Lung (tissue), 12 donors: Measurements from ENCODE around the gene SPATA4. TPM values are rescaled to one million over a fixed set of nuclear protein-coding genes. Genes with fewer than 3 reads are reported as not detected.

Source experiments
- ATAC-seq: fragments of 200-7000 bp; cut with Tn5 transposase; one replicate; pipeline ENCODE4 v1.9.1; 2020; ENCODE audit warnings: moderate number of reproducible peaks; ENCODE audit not compliant: insufficient read depth, low FRiP score
- DNase-seq, 3 donors: peaks; one replicate each; pipeline ENCODE4 v3.0.0-alpha.2; 2013 to 2017
- H3K27ac ChIP-seq, 2 donors: one replicate each; pipeline ENCODE4 v1.5.1; 2013; ENCODE audit warnings: mild to moderate bottlenecking in 2 of 2, moderate library complexity in 2 of 2, control low read depth in 1 of 2, inconsistent platforms in 1 of 2, low read depth in 1 of 2, low read length in 1 of 2
- H3K27me3 ChIP-seq, 3 donors: one replicate each; pipeline ENCODE4 v1.5.1; 2013; ENCODE audit warnings: low read length in 2 of 3; ENCODE audit not compliant: control insufficient read depth in 3 of 3, insufficient read depth in 3 of 3
- H3K36me3 ChIP-seq, 4 donors: one replicate each; pipeline ENCODE4 v1.5.1; 2013; ENCODE audit warnings: low read length in 4 of 4, mild to moderate bottlenecking in 1 of 4, moderate library complexity in 1 of 4; ENCODE audit not compliant: control insufficient read depth in 4 of 4, insufficient read depth in 4 of 4
- H3K4me1 ChIP-seq, 5 donors: one replicate each; pipeline ENCODE4 v1.5.1; 2013; ENCODE audit warnings: low read length in 5 of 5, mild to moderate bottlenecking in 2 of 5, moderate library complexity in 1 of 5; ENCODE audit not compliant: control insufficient read depth in 5 of 5, insufficient read depth in 5 of 5
- H3K4me3 ChIP-seq: one replicate; pipeline ENCODE4 v1.5.1; 2013; ENCODE audit warnings: mild to moderate bottlenecking, control low read depth, moderate library complexity
- H3K9ac ChIP-seq, 2 donors: one replicate each; pipeline ENCODE4 v1.5.1; 2013; ENCODE audit warnings: low read length in 2 of 2, control low read depth in 1 of 2; ENCODE audit not compliant: insufficient read depth in 1 of 2
- H3K9me3 ChIP-seq, 4 donors: one replicate each; pipeline ENCODE4 v1.5.1; 2013; ENCODE audit warnings: low read length in 3 of 4, mild to moderate bottlenecking in 1 of 4, moderate library complexity in 1 of 4; ENCODE audit not compliant: control insufficient read depth in 4 of 4, insufficient read depth in 3 of 4
- CTCF ChIP-seq: IDR thresholded peaks from 2 replicates; pipeline ENCODE4 v1.5.1; 2012; ENCODE audit warnings: mild to moderate bottlenecking; ENCODE audit errors: control extremely low read depth, extremely low read depth
- WGBS, 2 donors: extraction: QIAGEN DNeasy Blood & Tissue Kit; methylation state at CpG; one replicate each; pipeline ENCODE4 v1.1.7; 2013; 5-methylcytosine and 5-hydroxymethylcytosine counted together
- polyA plus RNA-seq, 2 donors: library from polyadenylated mRNA; stranded (reverse); fragments of 200-250 nt; gene quantifications; one replicate each; pipeline ENCODE4 v1.2.1, GENCODE V29; 2013
- total RNA-seq, 2 donors: library from RNA; depleted of rRNA in 1 of 2; stranded (reverse); fragments of >200 nt in 1 of 2; gene quantifications; one replicate each; pipeline ENCODE4 v1.2.1, GENCODE V29; 2014 to 2021
- donor health status: control.
- donor health status: control.
- donor health status: Bipolar disorder and iron deficiency.
- donor health status: healthy.
- donor health status: DM: yes; HTN: yes; CAD: no.

The SPATA4 gene
- total and polyA plus RNA-seq, 4 donors, result 1.1 to 4.1 (median 2.2) TPM

GRCh38 chr4:176238826-176239225 lies 43.4 kb upstream of the SPATA4 start:
- 60 to 68% methylated on average over 4 of the region's 4 CpGs for WGBS, 2 donors
- TF ChIP-seq CTCF, result no peak
- ATAC-seq (no peak), DNase-seq (no peak)
- H3K4me3 ChIP-seq, result no peak overlapping the region
- H3K36me3 ChIP-seq, result no peaks in the 10 kb centered on the region
- no peaks in the 10 kb centered on the region for H3K9me3 ChIP-seq
- no peaks in the 10 kb centered on the region for H3K27me3 ChIP-seq
- peaks cover 0 to 7% (median 0%) of the 10 kb centered on the region in 5 donors for H3K4me1 ChIP-seq
- peak overlapping the region in 1 of 2 donors; percentile 86 for H3K27ac ChIP-seq
- no peak overlapping the region for H3K9ac ChIP-seq

DNA sequence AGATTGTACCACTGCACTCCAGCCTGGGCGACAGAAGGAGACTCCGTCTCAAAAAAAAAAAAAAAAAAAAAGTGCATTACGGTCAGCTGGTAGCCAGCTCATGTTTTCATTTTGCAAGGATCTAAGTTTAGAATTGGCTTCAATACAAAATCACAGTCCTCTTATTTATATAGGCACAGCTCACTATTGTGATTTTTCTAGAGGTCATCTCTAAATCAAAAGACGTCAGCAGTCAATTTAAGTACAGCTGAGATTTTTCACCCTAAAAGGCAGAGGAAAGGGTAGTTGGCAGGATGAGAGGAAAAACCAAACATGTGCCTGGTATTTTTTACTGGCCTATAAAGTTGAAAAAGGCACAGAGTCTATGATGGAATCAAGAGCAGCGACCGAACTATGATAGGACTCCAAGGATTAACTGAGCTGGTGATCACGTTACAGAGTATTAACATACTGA lies 42.8 kb upstream of the SPATA4 start:
- no peak overlapping the region for H3K9ac ChIP-seq
- ATAC-seq (no peak), DNase-seq (peak in 2 of 3 donors; percentile 76 to 78)
- H3K4me1 ChIP-seq, result peaks cover 0 to 7% (median 0%) of the 10 kb centered on the region in 5 donors
- H3K27me3 ChIP-seq, result no peaks in the 10 kb centered on the region
- WGBS, 2 donors, result 72 to 87% methylated on average over 7 of the region's 7 CpGs
- TF ChIP-seq CTCF, result no peak
- no peaks in the 10 kb centered on the region for H3K36me3 ChIP-seq
- H3K9me3 ChIP-seq, result no peaks in the 10 kb centered on the region
- peak overlapping the region in 1 of 2 donors; percentile 86 for H3K27ac ChIP-seq
- H3K4me3 ChIP-seq, result no peak overlapping the region

- no peak for TF ChIP-seq CTCF
- ATAC-seq, result no peak
- no peaks in the 10 kb centered on the region for H3K36me3 ChIP-seq
- H3K9ac ChIP-seq, result no peak overlapping the region
- no peaks in the 10 kb centered on the region for H3K9me3 ChIP-seq
- peak overlapping the region in 1 of 2 donors; percentile 86 for H3K27ac ChIP-seq
- no peaks in the 10 kb centered on the region for H3K27me3 ChIP-seq
- 76 to 83% methylated on average over 5 of the region's 5 CpGs for WGBS, 2 donors
- H3K4me1 ChIP-seq, result peaks cover 0 to 7% (median 0%) of the 10 kb centered on the region in 5 donors
- no peak for DNase-seq
- no peak overlapping the region for H3K4me3 ChIP-seq
Observed at GRCh38 chr4:176236946-176237345, 41.6 kb upstream of the SPATA4 start.

DNA sequence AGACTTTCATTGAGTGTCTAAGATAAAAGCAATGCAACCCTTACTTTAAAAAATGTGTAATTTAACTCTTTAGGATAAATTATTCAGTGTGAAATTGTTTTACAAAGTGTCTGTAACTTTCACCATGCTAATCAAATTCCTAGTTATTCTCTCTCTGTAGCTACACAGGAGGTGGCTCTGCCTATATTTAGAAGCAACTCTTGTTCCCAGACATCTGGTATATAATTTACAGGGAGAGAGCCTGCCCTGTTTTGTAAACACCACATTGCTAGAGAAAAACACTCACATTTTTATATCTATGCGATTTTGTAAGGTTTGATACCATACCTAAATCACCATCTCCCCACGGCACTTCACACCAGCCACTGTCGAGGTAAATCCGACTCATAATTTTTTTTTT lies 35.5 kb upstream of the SPATA4 start:
- DNase-seq, result no peak
- TF ChIP-seq CTCF, result no peak
- peaks cover 0 to 2% (median 0%) of the 10 kb centered on the region in 5 donors for H3K4me1 ChIP-seq

More for the DNA sequence above, 35.5 kb upstream of the SPATA4 start:
- H3K9ac ChIP-seq, result no peak overlapping the region
- no peaks in the 10 kb centered on the region for H3K9me3 ChIP-seq
- no peaks in the 10 kb centered on the region for H3K36me3 ChIP-seq
- WGBS, 2 donors, result 76 to 78% methylated on average over 4 of the region's 4 CpGs
- H3K27me3 ChIP-seq, result no peaks in the 10 kb centered on the region
- peak overlapping the region in 1 of 2 donors; percentile 77 for H3K27ac ChIP-seq
- no peak for ATAC-seq
- H3K4me3 ChIP-seq, result no peak overlapping the region
